Inferior parietal cortex (tissue), 1 donor: ENCODE results near the gene PLEKHG4B.

Experiments used
- DNase-seq: peaks from one replicate; pipeline ENCODE4 v3.0.0-alpha.2; 2016; ENCODE audit errors: extremely low spot score

PLEKHG4B gene

DNA sequence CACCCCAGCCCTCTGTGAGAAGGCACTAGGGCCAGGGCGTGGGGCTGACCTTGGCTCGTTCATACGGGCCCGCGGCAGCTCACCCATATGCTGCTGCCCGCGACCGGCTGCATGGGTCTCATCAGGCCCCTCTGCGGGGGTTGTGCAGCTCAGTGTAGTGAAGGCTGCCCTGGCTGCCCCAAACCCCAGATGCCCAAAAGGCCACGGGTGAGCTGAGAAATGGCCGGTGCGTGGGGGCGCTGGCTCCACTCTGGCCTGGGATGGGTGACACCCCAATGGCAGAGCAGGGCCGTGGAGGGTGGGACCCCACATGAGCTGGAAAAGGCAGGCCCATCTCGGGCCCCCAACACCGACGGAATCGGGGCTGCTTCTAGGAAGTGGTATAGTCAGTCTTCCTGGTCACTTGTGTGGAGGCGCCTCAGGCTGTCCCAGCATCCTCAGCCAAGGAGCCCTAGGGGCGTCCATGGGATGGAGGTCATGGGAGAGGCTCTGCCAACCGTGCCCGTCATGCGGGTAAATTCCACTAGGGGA lies 79.9 kb downstream of the PLEKHG4B start:
- no peak for DNase-seq

GRCh38 chr5:172421-172820 lies 80.5 kb downstream of the PLEKHG4B start:
- DNase-seq: no peak

- DNase-seq: no peak
Measured at GRCh38 chr5:172841-173251, 80.9 kb downstream of the PLEKHG4B start.

- DNase-seq: no peak
Measured at GRCh38 chr5:173392-174290, 81.7 kb downstream of the PLEKHG4B start.

DNA sequence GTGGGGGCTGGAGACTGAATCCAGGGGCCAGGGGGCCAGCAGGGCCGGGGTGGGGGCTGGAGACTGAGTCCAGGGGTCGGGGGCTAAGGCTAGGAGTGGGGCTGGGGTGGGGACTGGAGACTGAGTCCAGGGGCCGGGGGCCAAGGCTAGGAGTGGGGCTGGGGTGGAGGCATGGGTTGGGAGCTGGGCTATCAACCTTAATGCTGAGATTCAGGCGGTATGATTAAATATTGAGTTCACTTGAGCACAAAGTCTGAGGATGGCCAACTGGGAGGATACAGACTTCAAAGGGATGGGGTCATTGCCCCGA lies 82.3 kb downstream of the PLEKHG4B start:
- no peak for DNase-seq

DNA sequence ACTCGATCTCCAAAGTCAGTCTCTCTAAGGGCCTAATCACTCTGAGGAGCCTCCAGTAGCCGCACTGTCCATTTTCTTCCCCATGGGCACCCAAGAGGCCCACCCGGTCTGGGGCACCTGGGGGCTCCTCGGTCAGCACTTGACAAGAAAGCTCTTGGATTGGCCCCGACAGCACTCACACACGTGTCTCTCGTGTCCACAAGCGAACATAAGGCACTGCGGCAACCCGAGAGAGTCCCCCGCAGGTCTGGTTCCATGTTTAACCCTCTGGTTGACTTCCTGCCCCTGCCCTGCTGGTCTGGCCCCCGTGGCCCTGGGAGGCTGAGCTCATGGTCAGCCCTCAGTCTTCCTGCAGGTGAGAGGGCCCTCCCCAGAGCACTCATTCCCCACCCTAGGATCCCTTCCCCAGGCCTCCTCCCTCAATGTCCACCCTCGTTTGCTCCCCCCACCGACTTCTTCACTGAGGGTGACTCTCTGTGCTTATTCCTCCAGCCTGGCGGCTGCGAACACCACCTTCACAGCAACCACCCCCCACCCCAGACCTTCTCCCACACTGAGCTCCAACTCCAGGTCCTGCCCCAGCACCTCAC lies 83.0 kb downstream of the PLEKHG4B start:
- DNase-seq: no peak

GRCh38 chr5:176296-176823 lies 84.4 kb downstream of the PLEKHG4B start:
- DNase-seq: no peak

DNA sequence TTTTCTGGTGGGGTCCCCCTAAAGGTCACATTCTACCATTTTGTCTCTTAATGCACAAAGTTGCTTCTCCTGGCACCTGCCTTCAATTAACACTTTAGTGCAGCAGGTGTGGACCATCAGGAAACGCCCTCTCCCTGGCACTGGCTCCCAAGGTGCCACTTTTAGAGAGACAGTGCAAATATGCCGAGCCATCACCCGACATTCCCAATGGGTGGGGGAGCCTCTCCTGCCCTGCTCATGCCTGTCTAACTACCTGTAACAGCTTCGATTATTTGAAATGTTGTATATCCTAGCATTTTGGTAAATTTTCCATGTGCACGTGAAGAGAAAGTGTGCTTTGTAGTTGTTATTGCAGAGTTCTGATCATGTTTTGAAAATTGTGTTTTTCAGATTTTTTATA lies 86.1 kb downstream of the PLEKHG4B start:
- no peak for DNase-seq

DNA sequence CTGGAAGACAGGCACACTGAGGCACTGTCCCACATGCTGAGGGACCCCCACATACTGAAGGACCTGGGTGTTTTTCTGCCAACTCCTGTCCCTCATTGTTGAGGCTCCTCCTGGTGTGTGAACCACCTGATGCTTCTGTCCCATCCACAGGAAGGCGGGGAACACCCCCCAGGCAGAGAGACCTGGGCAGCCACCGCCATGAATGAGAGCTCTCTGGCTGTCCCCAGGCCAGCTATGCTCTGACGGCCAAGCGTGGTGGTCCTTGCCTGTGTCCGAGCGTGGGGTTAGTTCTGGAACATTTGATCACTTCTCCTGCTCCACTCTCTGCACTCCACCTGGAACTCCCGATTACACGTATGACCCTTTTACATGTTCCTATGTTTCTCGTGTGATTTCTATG lies 87.4 kb downstream of the PLEKHG4B start:
- no peak for DNase-seq

GRCh38 chr5:180286-180918 lies 88.4 kb downstream of the PLEKHG4B start:
- DNase-seq: no peak

- no peak for DNase-seq
Measured at GRCh38 chr5:181160-181559, 89.2 kb downstream of the PLEKHG4B start.

DNA sequence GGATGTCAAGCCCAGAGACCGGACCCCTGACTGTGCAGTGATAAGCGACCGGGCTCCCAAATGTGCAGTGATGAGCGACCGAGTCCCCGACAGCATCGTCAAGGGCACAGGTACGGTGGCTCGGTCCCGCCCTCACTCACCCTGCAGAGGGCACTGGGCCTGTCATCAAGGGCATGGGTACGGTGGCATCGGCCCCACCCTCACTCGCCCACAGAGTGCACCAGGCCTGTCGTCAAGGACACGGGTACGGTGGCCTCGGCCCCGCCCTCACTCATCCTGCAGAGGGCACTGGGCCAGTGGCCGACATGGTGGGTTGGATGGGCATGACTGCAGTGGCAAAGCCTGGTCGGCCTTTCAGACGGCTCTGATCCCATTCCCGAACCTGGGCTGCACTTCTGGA lies 89.6 kb downstream of the PLEKHG4B start:
- DNase-seq: no peak

DNA sequence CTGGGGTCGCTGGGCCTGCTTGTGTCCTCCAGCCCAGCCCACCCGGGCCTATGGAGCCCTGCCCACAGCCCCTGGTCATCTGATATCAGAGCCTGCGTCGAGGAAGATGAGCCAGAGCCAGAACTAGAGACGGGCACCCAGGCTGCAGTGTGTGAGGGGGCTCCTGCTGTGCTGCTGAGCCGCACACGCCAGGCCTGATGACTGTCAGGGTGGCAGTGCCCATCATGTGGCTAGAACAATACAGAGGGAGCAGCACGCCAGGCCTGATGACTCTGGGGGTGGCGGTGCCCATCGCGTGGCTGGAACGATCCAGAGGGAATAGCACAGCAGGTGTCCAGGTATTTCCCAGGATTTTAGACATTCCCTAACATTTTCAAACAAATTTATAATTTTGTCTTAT lies 90.2 kb downstream of the PLEKHG4B start:
- no peak for DNase-seq

- DNase-seq: no peak
Measured at GRCh38 chr5:184471-184870, 92.5 kb downstream of the PLEKHG4B start.

DNA sequence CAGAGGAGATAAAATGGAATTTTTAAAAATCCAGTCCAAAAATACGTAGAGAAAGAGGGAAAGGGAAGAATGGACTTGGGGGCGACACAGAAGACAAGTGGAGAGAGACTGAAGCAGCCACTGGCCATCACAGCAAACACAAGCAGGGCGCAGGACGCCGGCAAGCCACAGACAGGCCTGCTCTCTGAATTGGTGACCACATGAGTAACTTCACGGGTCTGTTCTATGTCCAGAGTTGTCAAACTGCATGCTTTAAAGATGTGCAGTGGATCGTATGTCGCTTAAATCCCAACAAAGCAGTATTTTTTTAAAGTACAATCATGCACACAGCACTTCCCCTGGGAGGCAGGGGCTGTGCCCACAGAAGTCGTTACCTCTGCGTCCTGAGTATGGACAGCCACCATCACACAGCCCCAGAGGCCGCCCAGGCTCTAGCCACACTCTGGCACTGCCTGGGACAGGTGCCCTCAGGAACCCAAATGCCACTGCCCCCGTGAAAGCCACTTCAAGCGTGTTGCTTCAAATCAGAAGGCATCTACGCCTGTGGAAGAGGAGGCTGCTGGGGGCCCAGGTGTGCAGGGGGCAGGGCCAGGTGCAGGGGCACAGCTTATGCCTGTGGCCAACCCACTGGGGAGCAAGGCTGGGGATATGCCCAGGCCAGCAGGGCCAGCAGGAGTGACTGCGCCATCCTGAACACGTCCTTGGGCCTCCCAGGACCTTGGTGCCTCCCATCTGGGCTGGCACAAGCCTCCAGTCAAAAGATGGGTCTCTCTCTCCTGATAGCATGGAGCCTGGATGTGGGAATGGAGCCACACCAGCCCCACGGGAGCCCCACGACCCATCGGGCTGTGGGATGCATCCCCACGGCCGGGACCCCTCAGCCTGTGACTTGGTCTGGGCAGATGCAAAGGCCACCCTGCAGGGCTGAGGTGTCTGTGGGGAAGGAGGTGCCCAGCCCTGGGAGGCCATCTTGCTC lies 93.4 kb downstream of the PLEKHG4B start:
- no peak for DNase-seq

GRCh38 chr5:186091-187041 lies 94.4 kb downstream of the PLEKHG4B start:
- DNase-seq: no peak

DNA sequence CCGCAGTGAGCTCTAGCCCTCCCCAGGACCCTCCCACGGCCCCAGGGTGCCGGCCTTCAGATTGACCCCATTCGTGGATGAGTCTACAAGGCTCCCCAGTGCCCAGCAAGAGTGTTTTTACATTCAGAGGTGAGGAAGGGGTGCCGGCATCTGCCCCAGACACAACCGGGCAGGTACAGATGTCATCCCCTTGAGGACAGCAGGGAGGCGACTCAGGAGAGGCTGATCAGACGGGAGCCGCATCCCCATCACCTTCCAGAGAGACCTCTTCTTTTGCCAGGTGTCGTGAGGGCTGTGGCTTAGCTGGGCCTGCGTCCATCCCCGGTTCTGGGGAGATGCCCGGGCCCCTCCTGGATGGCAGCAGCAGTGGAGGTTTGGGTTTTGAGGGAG lies 95.1 kb downstream of the PLEKHG4B start:
- no peak for DNase-seq

- no peak for DNase-seq
Measured at GRCh38 chr5:187617-188451, 95.9 kb downstream of the PLEKHG4B start.
